DMS 273 (cell line): ENCODE data around the gene NRN1L.
"Not testable (repeated sequence)": the region's sequence is repeated elsewhere in the genome, so short reads cannot be mapped to it uniquely, and the experiment has no call there.

Experiments used
- DNase-seq: peaks from one replicate; lab custom pipeline; 2025; ENCODE audit not compliant: unreplicated experiment; lab: John Stamatoyannopoulos, UW

The NRN1L gene

GRCh38 chr16:67884684-67885083, at the start of gene NRN1L:
TSS of gene NRN1L (plus strand) at chr16:67884885. CDS start at chr16:67884904, 19 bp downstream.
- peak; percentile 97 for DNase-seq

DNA sequence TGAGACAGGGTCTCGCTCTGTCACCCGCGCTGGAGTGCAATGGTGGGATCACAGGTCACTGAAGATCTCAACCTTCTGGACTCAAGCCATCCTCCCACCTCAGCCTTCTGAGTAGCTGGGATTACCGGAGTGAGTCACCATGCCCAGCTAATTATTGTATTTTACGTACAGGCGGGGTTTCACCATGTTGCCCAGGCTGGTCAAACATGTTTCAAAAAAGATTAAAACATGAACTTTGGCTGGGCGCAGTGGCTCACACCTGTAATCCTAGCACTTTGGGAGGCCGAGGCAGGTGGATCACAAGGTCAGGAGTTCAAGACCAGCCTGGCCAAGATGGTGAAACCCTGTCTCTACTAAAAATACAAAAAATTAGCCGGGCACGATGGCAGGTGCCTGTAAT, 47.5 kb upstream of the NRN1L start:
- not testable (repeated sequence) for DNase-seq

DNA sequence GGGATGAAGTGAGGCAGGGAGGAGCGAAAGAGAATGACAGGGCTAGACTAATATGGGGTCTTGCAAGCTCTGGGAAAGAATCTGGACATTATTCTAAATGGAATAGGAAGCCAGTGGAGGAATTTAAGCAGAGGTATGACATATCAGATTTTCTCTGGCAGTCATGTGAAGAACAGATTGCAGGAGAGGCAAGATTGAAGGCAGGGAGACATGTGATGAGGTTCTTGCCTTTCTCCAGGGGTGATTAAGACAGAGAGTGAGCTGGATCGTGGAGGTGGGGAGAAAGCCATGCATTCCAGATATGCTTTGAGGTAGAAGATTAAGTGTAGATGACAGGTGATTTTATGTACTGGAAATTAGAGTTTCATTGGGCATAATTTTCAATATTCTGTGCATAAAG, 46.9 kb upstream of the NRN1L start:
- no peak for DNase-seq

DNA sequence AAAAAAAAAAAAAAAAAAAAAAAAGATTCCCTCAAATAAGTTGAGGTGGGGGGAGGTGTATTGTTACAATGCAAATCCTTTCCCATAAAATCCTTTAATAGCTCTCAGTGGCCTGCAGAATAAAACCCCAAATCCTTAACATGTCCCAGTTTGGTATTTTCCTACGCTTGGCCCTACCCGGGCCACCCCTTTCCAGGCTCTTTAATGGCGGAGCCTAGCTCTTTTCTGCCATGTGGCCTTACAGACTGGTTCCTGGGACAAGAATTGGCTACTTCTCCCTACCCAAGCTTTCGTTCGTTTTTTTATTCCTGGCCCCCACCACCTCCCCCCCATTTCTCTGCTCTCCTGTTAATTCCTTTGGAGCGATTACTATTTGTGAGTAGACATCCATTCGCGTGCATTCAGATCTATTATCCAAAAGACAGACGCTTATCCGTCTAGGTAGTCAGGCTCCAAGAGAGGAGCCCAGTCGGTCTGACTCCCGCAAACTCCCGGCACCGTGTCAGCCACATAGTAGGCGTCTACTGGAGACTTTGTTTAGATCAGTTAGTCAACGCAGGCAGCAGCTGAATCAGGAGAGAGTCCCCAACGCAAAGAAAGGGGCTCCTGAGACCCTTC, 43.4 kb upstream of the NRN1L start:
- no peak for DNase-seq

GRCh38 chr16:67841816-67842508, 42.7 kb upstream of the NRN1L start, which contains the start of gene THAP11:
TSS of gene THAP11 (plus strand) at chr16:67842320. CDS start at chr16:67842555, 235 bp downstream.
- DNase-seq = peak; percentile 99

GRCh38 chr16:67842509-67843342, 42.0 kb upstream of the NRN1L start:
- DNase-seq = peak; percentile 82

- no peak for DNase-seq
Measured at GRCh38 chr16:67843343-67843765, 41.3 kb upstream of the NRN1L start.

- peak; percentile 35 for DNase-seq
Measured at GRCh38 chr16:67844497-67844896, 40.2 kb upstream of the NRN1L start.

DNA sequence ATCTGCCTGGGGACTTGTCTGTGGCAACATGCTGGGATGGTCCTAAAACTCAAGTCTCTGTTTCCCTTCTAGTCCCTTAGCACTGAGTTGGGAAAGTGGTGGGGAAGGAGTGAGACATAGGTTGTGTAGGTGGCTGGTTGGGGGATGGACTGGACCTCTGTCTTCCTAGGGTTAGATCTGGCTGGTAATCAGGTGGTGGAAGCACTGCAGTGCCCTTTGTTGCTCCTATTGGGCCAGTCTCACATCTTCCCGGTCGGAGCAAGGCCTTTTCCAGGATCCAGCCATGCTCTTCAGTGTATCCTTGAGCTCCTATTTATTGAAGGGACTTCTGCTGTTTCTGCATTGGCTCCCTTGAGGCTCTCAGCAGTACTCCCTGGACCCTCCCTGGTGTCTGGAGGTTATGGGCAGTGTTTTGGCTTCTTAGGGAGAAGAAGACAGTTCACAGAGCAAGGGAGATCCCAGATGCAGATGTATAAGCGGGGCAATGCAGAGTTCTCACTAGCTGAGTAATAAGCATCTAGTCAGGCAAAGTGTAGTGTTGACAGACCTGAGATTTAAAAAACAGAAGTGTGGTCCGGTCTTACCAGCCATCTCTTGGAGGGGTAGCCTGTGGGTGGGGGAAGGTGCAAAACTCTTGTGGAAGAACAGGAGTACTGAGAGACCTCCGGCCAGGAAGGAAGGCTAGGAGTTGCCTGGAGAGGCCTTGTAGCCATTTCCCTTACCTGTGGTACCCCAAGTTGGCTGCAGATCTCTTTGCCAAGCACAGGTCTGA, 39.2 kb upstream of the NRN1L start:
- peak; percentile 51 for DNase-seq

- no peak for DNase-seq
Measured at GRCh38 chr16:67846063-67846319, 38.7 kb upstream of the NRN1L start.

GRCh38 chr16:67846320-67847063, 38.2 kb upstream of the NRN1L start, which contains the start of gene NUTF2:
TSS of gene NUTF2 (plus strand) at chr16:67846933. CDS start at chr16:67865131, 18,198 bp downstream.
- peak; percentile 99 for DNase-seq

- DNase-seq = peak; percentile 90
Measured at GRCh38 chr16:67847064-67847861, 37.4 kb upstream of the NRN1L start, which contains the start of gene CENPT. TSS of gene CENPT (minus strand) at chr16:67847693. CDS start at chr16:67833859, 13,834 bp downstream.

GRCh38 chr16:67848118-67848517, 36.6 kb upstream of the NRN1L start:
- no peak for DNase-seq

GRCh38 chr16:67853670-67854069, 31.0 kb upstream of the NRN1L start:
- DNase-seq = no peak

- DNase-seq = no peak
Measured at GRCh38 chr16:67855789-67856188, 28.9 kb upstream of the NRN1L start.

DNA sequence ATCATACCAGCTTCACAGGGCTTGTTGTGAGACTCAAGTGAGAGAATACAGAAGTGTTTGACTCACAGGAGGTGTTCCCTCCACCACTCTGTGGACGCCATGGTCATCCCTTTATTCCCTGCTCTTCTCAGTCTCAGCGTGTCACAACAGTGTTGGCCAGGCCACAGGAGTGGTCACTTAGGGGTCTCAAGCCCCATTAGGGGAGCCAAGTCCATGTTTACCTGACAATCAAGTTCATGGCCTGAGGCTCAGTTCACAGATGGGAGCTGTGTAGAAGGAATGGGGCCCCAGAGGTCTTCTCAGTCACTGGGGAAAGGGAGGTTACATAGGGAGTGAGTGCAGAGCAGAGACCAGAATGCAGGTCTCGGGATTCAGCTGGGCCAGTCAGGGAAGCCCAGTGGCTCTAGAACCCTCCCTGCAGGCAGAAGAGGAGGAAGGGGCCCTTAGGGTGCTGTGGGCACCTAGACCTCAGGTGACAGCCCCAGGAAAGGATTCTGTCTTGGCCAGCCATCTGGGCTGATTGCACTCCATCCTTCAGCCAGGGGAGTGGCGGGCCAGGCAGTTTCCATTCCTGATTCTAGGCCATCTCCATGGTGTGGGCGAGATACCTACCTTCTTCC, 27.6 kb upstream of the NRN1L start:
- DNase-seq = no peak

- no peak for DNase-seq
Measured at GRCh38 chr16:67857547-67858233, 27.0 kb upstream of the NRN1L start.

- DNase-seq = no peak
Measured at GRCh38 chr16:67858500-67858899, 26.2 kb upstream of the NRN1L start.
